HepG2 (cell line): ENCODE measurements around the gene ADARB2. TPM values are rescaled to one million over a fixed set of nuclear protein-coding genes. Genes with fewer than 3 reads are reported as not detected.
A peak's percentile ranks its signal among the peaks of the same experiment; 100 is the strongest.

ENCODE experiments used
- ATAC-seq: fragments of 200-7000 bp; cut with Tn5 transposase; 3 replicates; pipeline ENCODE4 v1.9.1; 2020; ENCODE audit warnings: mild to moderate bottlenecking, moderate library complexity
- BruUV-seq: library from RNA; stranded (reverse); fragments of 400-500 nt; replicated peaks from 2 replicates; lab custom pipeline; 2021; lab: Mats Ljungman, UMichigan
- CTCF ChIA-PET: fragments of 300-600 bp; formaldehyde crosslinking; extraction: SDS; loops from one replicate; lab custom pipeline; 2021; ENCODE audit warnings: low total read pairs, inconsistent platforms, low intra/inter-chr PET ratio; lab: Yijun Ruan, JAX
- POLR2A ChIA-PET: fragments of 350-600 bp; sonication (Branson Sonifier 250); formaldehyde crosslinking; loops from one replicate; lab custom pipeline; 2020; ENCODE audit warnings: antibody characterized with exemption, inconsistent platforms; lab: Yijun Ruan, JAX
- DNase-seq: peaks from one replicate; pipeline ENCODE4 v3.0.0-alpha.2; 2015; ENCODE audit warnings: low spot score
- FAIRE-seq: peaks from 3 replicates; lab custom pipeline; 2011; peaks lifted over from hg19 to GRCh38; lab: Jason Lieb, UNC
- H2AFZ ChIP-seq: one replicate; pipeline ENCODE4 v1.6.1; 2011; ENCODE audit warnings: low read length, inconsistent platforms
- H3K27ac ChIP-seq: fragments of 300-600 bp; 3 replicates; pipeline ENCODE4 v1.8.0; 2011; ENCODE audit warnings: mixed run types, mild to moderate bottlenecking, mixed read lengths, low read length, inconsistent platforms; ENCODE audit not compliant: insufficient read depth; ENCODE audit errors: extremely low read length
- H3K27me3 ChIP-seq, 2 experiments: fragments of 200-600 bp in 1 of 2; 2 replicates in 1 of 2; 3 replicates in 1 of 2; pipeline versions ENCODE4 v1.6.0 to v1.8.0; 2011; ENCODE audit warnings: low read length in 2 of 2, mild to moderate bottlenecking in 2 of 2, moderate library complexity in 2 of 2, inconsistent platforms in 1 of 2; ENCODE audit not compliant: insufficient read depth in 2 of 2, control insufficient read depth in 1 of 2
- H3K36me3 ChIP-seq, 2 experiments: fragments of 200-600 bp in 1 of 2; replicated peaks in 1 of 2; 2 replicates in 1 of 2; 3 replicates in 1 of 2; pipeline versions ENCODE4 v1.5.1 to v1.8.0; 2011; ENCODE audit warnings: low read length in 2 of 2, inconsistent platforms in 1 of 2; ENCODE audit not compliant: insufficient read depth in 2 of 2, control insufficient read depth in 1 of 2
- H3K4me1 ChIP-seq: 2 replicates; pipeline ENCODE4 v1.5.1; 2012; ENCODE audit warnings: low read length, inconsistent platforms; ENCODE audit not compliant: insufficient read depth
- H3K4me2 ChIP-seq: 2 replicates; pipeline ENCODE4 v1.6.0; 2011; ENCODE audit warnings: low read depth, low read length, inconsistent platforms
- H3K4me3 ChIP-seq, 3 experiments: fragments of 200-600 bp in 1 of 3; sonication (generic), shearing (Covaris generic) in 1 of 3; replicated peaks in 1 of 3; 2 replicates each; pipeline ENCODE4 v1.5.1; 2011 to 2016; ENCODE audit warnings: low read length in 3 of 3, inconsistent platforms in 2 of 3, low read depth in 2 of 3, mild to moderate bottlenecking in 2 of 3, control low read depth in 1 of 3, mixed read lengths in 1 of 3; ENCODE audit not compliant: insufficient read depth in 1 of 3
- H3K79me2 ChIP-seq: one replicate; pipeline ENCODE4 v1.6.1; 2011; ENCODE audit warnings: low read length, inconsistent platforms; ENCODE audit not compliant: insufficient read depth
- H3K9ac ChIP-seq: 2 replicates; pipeline ENCODE4 v1.6.0; 2011; ENCODE audit warnings: mild to moderate bottlenecking, low read depth, low read length, inconsistent platforms; ENCODE audit not compliant: insufficient read depth
- H3K9me3 ChIP-seq: 2 replicates; pipeline ENCODE4 v1.5.1; 2012; ENCODE audit warnings: mild to moderate bottlenecking, low read length
- H4K20me1 ChIP-seq: 2 replicates; pipeline ENCODE4 v1.6.0; 2011; ENCODE audit warnings: inconsistent platforms, mild to moderate bottlenecking, low read length, moderate library complexity; ENCODE audit not compliant: insufficient read depth
- DZIP1 ChIP-seq: sonication (generic); formaldehyde crosslinking; IDR thresholded peaks from 2 replicates; pipeline ENCODE4 v1.5.0; 2020; ENCODE audit warnings: mild to moderate bottlenecking, missing genetic modification reagents
- GABPA ChIP-seq, 2 experiments: IDR thresholded peaks; 2 replicates each; pipeline ENCODE4 v1.6.1; 2011 to 2016; ENCODE audit warnings: low read depth in 2 of 2, low read length in 1 of 2, missing biosample characterization in 1 of 2, missing genetic modification characterization in 1 of 2
- SIN3A ChIP-seq: IDR thresholded peaks from 2 replicates; pipeline ENCODE4 v1.6.1; 2011; ENCODE audit warnings: low read depth, mild to moderate bottlenecking, control low read depth, low read length, borderline replicate concordance
- SNAPC2 ChIP-seq: sonication (generic); formaldehyde crosslinking; IDR thresholded peaks from 2 replicates; pipeline ENCODE4 v1.8.1; 2022; ENCODE audit warnings: mild to moderate bottlenecking, missing genetic modification reagents
- SRSF4 ChIP-seq: fragments of 200-400 bp; formaldehyde crosslinking; IDR thresholded peaks from one replicate; pipeline ENCODE4 v1.6.1; 2018; ENCODE audit warnings: mild to moderate bottlenecking, low read depth, low read length, moderate library complexity; ENCODE audit not compliant: poor library complexity, severe bottlenecking
- SRSF9 ChIP-seq: fragments of 200-400 bp; formaldehyde crosslinking; IDR thresholded peaks from 2 replicates; pipeline ENCODE4 v1.6.1; 2018; ENCODE audit warnings: borderline replicate concordance, mild to moderate bottlenecking, low read depth, low read length; ENCODE audit not compliant: insufficient read depth, poor library complexity, severe bottlenecking
- ZBTB1 ChIP-seq: sonication (generic); formaldehyde crosslinking; IDR thresholded peaks from 2 replicates; pipeline ENCODE4 v1.4.0; 2020; ENCODE audit warnings: missing genetic modification reagents, borderline replicate concordance
- ZFP36 ChIP-seq: fragments of 150-350 bp; IDR thresholded peaks from 2 replicates; pipeline ENCODE4 v1.6.1; 2018; ENCODE audit warnings: borderline replicate concordance, low read length, low read depth; ENCODE audit not compliant: partially characterized antibody
- WGBS: methylation state at CpG from one replicate; pipeline ENCODE4 v1.1.6; 2017; ENCODE audit warnings: low lambda C conversion rate; 5-methylcytosine and 5-hydroxymethylcytosine counted together
- in situ Hi-C: cut with HindIII; loops from 2 replicates; pipeline ENCODE4 v1.10.0; 2017; ENCODE audit warnings: low pct_unique_long_range_greater_than_20kb; ENCODE audit not compliant: extremely low pct_ligation_motif_present
- intact Hi-C: fragments of 100-400 bp; cut with micrococcal nuclease; formaldehyde crosslinking; loops from one replicate; pipeline ENCODE4 v1.10.0; 2022; ENCODE audit not compliant: unreplicated experiment
- polyA plus RNA-seq, 8 experiments: library from polyadenylated mRNA; depleted of rRNA in 3 of 8; stranded (reverse) in 7 of 8; unstranded in 1 of 8; fragments of >200 nt; fragmentation: Illumina TruSeq in 4 of 8; extraction: Trizol in 4 of 8; gene quantifications; 2 replicates each; pipeline versions ENCODE4 v1.2.1 to v1.2.3, GENCODE V29; 2011 to 2016; ENCODE audit warnings: low read depth in 4 of 8, missing spikeins in 1 of 8, mixed read lengths in 1 of 8; ENCODE audit not compliant: insufficient read depth in 1 of 8
- total RNA-seq, 5 experiments: library from RNA; depleted of rRNA; stranded (reverse); fragments of >200 nt; fragmentation: Illumina TruSeq; extraction: Trizol; gene quantifications; 2 replicates each; pipeline ENCODE4 v1.2.3, GENCODE V29; 2016; ENCODE audit warnings: low read depth in 1 of 5

Gene ADARB2
- total and polyA plus RNA-seq, 2 of the 13 experiments (the other 11 are each of a cell fraction or from before 2014, with no cell fraction given), result not detected

GRCh38 chr10:1708746-1709145, 28.6 kb downstream of the ADARB2 start (continued):
- no peak for TF ChIP-seq DZIP1 (CRISPR knock-in tag)
- TF ChIP-seq ZFP36, result no peak
- TF ChIP-seq SRSF9, result no peak
- no peak for TF ChIP-seq SRSF4
- no peak for TF ChIP-seq SNAPC2

GRCh38 chr10:1706711-1707110, 30.6 kb downstream of the ADARB2 start:
- no peak overlapping the region for H3K9ac ChIP-seq
- no peak overlapping the region for H2AFZ ChIP-seq
- no peak overlapping the region for H3K4me2 ChIP-seq
- no peak for TF ChIP-seq GABPA (IDR thresholded peaks at IDR 0.05; ENCODE audit: low read depth, low read length)
- TF ChIP-seq GABPA (CRISPR knock-in tag; IDR thresholded peaks at IDR 0.05; ENCODE audit: low read depth), result 0 out of 2 replicates have a peak, but pooled peaks have one; percentile 28
- TF ChIP-seq SIN3A, result no peak
- TF ChIP-seq ZBTB1 (CRISPR knock-in tag), result no peak
- H3K4me3 ChIP-seq, result no peak overlapping the region
- H3K9me3 ChIP-seq, result no peaks in the 10 kb centered on the region
- no peak for DNase-seq
- H3K79me2 ChIP-seq, result no peaks in the 10 kb centered on the region
- BruUV-seq, result no TSS peak
- H3K27me3 ChIP-seq, result peaks cover 0 to 30% of the 10 kb centered on the region in 2 experiments; a peak in 3 of 5 replicates
- ChIA-PET POLR2A (no interaction called here), CTCF (no interaction called here)
- FAIRE-seq, result no peak
- no peaks in the 10 kb centered on the region for H3K36me3 ChIP-seq
- no peak overlapping the region for H3K27ac ChIP-seq
- in situ Hi-C loops (no loop called here), intact Hi-C loops (no loop called here)
- no peaks in the 10 kb centered on the region for H3K4me1 ChIP-seq
- 4% methylated on average over 4 of the region's 6 CpGs for WGBS
- ATAC-seq, result no peak
- no peaks in the 10 kb centered on the region for H4K20me1 ChIP-seq
